Measurements from ENCODE around the gene PFN3. TPM values are rescaled to one million over a fixed set of nuclear protein-coding genes. Genes with fewer than 3 reads are reported as not detected.

PFN3 gene
- total RNA-seq, 1 donor from 2014 or later = not detected

DNA sequence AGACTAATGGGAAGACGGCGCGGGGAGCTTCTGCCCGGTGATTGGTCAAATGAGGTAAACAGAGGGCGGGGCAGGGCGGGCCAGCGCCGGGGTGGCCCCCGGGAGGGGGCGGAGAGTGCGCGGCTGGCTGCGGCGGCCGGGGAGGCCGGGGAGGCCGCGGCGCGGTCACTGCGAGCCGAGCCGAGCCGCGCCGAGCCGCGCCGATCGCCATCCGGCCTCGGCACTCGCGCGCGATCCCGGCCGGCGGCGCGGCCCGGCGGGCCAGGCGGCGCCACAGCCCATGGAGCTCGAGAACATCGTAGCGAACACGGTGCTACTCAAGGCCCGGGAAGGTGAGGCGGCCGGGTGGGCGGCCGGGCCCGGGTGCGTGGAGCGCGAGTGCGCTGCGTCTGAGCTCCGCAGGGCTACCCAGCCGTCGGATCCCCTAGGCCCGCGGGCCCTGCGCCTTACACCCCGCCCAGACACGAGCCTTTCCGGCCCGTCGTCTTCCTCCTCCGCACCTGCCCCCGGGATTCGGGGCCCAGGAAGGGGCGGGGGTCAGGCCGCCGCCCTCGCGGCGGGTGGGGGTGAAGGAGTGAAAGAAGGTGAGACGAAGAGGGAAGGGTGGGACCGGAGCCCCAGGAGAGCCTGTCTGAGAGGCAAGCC is 26.2 kb upstream of the PFN3 start, which contains the start of gene GRK6:
TSS of gene GRK6 (plus strand) at position 111 of the 645 bp plus-strand sequence. CDS start at position 281, 170 bp downstream.
- Histone ChIP-seq H3K27me3 (ENCODE audit: insufficient read depth, low read length) (no peaks in the 10 kb centered on the region), H3K9me3 (ENCODE audit: insufficient read depth, low read depth, low read length) (no peaks in the 10 kb centered on the region), H3K27ac (ENCODE audit: low read depth, low read length) (peak within 1 kb of the TSS; percentile 71), H3K79me2 (ENCODE audit: insufficient read depth, low read length) (peaks cover 38% of the 10 kb centered on the region), H3K9ac (ENCODE audit: low read length) (peak within 1 kb of the TSS; percentile 93), H2AFZ (ENCODE audit: low read depth, low read length) (peak within 1 kb of the TSS; percentile 79), H3K4me2 (ENCODE audit: low read length) (peak within 1 kb of the TSS; percentile 96), H3K4me1 (ENCODE audit: insufficient read depth, low read length) (peaks cover 13% of the 10 kb centered on the region), H4K20me1 (ENCODE audit: insufficient read depth, low read length) (peaks cover 44% of the 10 kb centered on the region), H3K4me3 (ENCODE audit: insufficient read depth, low read depth, low read length) (peak within 1 kb of the TSS; percentile 76), H3K36me3 (ENCODE audit: insufficient read depth, low read length) (no peaks in the 10 kb centered on the region)
- no peak for TF ChIP-seq EZH2 (IDR thresholded peaks at IDR 0.05; ENCODE audit: insufficient read depth, low read length)
- TF ChIP-seq, protein P1, sequence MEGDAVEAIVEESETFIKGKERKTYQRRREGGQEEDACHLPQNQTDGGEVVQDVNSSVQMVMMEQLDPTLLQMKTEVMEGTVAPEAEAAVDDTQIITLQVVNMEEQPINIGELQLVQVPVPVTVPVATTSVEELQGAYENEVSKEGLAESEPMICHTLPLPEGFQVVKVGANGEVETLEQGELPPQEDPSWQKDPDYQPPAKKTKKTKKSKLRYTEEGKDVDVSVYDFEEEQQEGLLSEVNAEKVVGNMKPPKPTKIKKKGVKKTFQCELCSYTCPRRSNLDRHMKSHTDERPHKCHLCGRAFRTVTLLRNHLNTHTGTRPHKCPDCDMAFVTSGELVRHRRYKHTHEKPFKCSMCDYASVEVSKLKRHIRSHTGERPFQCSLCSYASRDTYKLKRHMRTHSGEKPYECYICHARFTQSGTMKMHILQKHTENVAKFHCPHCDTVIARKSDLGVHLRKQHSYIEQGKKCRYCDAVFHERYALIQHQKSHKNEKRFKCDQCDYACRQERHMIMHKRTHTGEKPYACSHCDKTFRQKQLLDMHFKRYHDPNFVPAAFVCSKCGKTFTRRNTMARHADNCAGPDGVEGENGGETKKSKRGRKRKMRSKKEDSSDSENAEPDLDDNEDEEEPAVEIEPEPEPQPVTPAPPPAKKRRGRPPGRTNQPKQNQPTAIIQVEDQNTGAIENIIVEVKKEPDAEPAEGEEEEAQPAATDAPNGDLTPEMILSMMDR (IDR thresholded peaks at IDR 0.05; ENCODE audit: insufficient read depth, low read depth, low read length) = no peak
- Mint-ChIP-seq H3K9me3 (ENCODE audit: unreplicated experiment) (no peaks in the 10 kb centered on the region), H3K4me1 (ENCODE audit: low read depth, unreplicated experiment) (peaks cover 9% of the 10 kb centered on the region), H3K36me3 (ENCODE audit: low read depth, unreplicated experiment) (peaks cover 4% of the 10 kb centered on the region), H3K27me3 (ENCODE audit: low read depth, unreplicated experiment) (peaks cover 8% of the 10 kb centered on the region), H3K27ac (ENCODE audit: unreplicated experiment) (peak within 1 kb of the TSS; percentile 96), H3K4me3 (ENCODE audit: unreplicated experiment) (peak within 1 kb of the TSS; percentile 92)
- DNase-seq (ENCODE audit: low read depth) (no peak), FAIRE-seq (no peak)

DNA sequence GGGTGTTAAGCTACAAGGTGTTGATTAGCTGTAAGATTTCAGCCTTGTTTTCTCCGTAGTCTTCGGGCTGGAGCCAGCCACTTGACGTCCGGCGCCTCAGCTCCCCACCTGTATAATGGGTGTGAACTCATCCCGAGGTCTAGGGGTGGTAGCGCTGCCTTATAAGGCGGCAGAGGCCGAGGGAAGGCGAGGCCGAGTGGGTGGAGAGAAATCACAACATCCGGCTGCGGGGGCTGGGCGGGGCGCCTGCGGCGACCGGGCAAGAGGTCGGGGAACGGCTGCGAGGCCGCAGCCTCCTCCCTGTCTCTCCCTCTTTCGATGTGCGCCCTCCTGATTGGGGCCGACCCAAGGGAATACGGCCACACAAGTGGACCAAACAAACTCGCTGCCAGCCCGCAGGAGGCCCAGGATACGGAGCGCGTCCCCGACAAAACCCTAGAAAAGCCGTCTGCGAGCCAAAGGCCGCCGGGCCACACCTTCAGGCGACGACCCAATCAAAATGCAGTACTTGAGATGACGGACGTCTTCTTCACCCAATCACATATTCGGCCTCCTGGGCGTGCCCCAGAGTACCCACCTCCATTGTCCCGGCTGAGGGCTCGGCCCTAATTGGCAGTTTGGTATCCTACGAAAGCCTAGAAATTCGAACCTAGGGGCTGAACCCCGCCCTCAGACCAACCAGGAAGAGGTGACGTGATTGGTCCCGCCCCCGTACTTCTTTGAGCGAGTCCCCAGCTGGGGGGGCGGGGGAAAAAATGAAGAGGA is 25.5 kb upstream of the PFN3 start:
- peak overlapping the region; percentile 60 for H3K4me3 ChIP-seq (ENCODE audit: insufficient read depth, low read depth, low read length)
- H3K36me3 ChIP-seq (ENCODE audit: insufficient read depth, low read length) = no peaks in the 10 kb centered on the region
- peaks cover 13% of the 10 kb centered on the region for H3K4me1 ChIP-seq (ENCODE audit: insufficient read depth, low read length)
- H3K4me3 Mint-ChIP-seq (ENCODE audit: unreplicated experiment) = peak overlapping the region; percentile 92
- peak overlapping the region; percentile 81 for H3K4me2 ChIP-seq (ENCODE audit: low read length)
- peak overlapping the region; percentile 74 for H3K9ac ChIP-seq (ENCODE audit: low read length)
- FAIRE-seq (no peak), DNase-seq (ENCODE audit: low read depth) (peak; percentile 100)
- H3K9me3 Mint-ChIP-seq (ENCODE audit: unreplicated experiment) = no peaks in the 10 kb centered on the region
- peaks cover 38% of the 10 kb centered on the region for H4K20me1 ChIP-seq (ENCODE audit: insufficient read depth, low read length)
- H3K27me3 Mint-ChIP-seq (ENCODE audit: low read depth, unreplicated experiment) = peaks cover 8% of the 10 kb centered on the region
- no peaks in the 10 kb centered on the region for H3K27me3 ChIP-seq (ENCODE audit: insufficient read depth, low read length)
- peaks cover 38% of the 10 kb centered on the region for H3K79me2 ChIP-seq (ENCODE audit: insufficient read depth, low read length)
- H3K27ac ChIP-seq (ENCODE audit: low read depth, low read length) = peak overlapping the region; percentile 71
- peak overlapping the region; percentile 79 for H2AFZ ChIP-seq (ENCODE audit: low read depth, low read length)
- peak overlapping the region; percentile 96 for H3K27ac Mint-ChIP-seq (ENCODE audit: unreplicated experiment)
- peaks cover 9% of the 10 kb centered on the region for H3K4me1 Mint-ChIP-seq (ENCODE audit: low read depth, unreplicated experiment)
- TF ChIP-seq EZH2 (IDR thresholded peaks at IDR 0.05; ENCODE audit: insufficient read depth, low read length) = no peak
- TF ChIP-seq, protein P1 (IDR thresholded peaks at IDR 0.05; ENCODE audit: insufficient read depth, low read depth, low read length) = no peak
- H3K9me3 ChIP-seq (ENCODE audit: insufficient read depth, low read depth, low read length) = no peaks in the 10 kb centered on the region
- peaks cover 5% of the 10 kb centered on the region for H3K36me3 Mint-ChIP-seq (ENCODE audit: low read depth, unreplicated experiment)

Data from astrocyte (in vitro differentiated cells and primary cell).